Measurements from ENCODE around the gene BRAF.

Gene BRAF

GRCh38 chr7:140689199-140690152, 235.3 kb downstream of the BRAF start:
- no peak for DNase-seq (ENCODE audit: low read depth)
- no peak overlapping the region for H3K4me3 ChIP-seq (replicated peaks; ENCODE audit: low read depth, low read length)
- no peak for TF ChIP-seq CTCF (IDR thresholded peaks at IDR 0.05; ENCODE audit: low read length, missing control alignments)

- no peak for TF ChIP-seq CTCF (IDR thresholded peaks at IDR 0.05; ENCODE audit: low read length, missing control alignments)
- no peak for DNase-seq (ENCODE audit: low read depth)
Measured at GRCh38 chr7:140688341-140688740, 236.4 kb downstream of the BRAF start.

GRCh38 chr7:140686921-140687320, 237.8 kb downstream of the BRAF start:
- no peak for TF ChIP-seq CTCF (IDR thresholded peaks at IDR 0.05; ENCODE audit: low read length, missing control alignments)
- no peak overlapping the region for H3K4me3 ChIP-seq (replicated peaks; ENCODE audit: low read depth, low read length)
- no peak for DNase-seq (ENCODE audit: low read depth)

More at GRCh38 chr7:140688341-140688740, 236.4 kb downstream of the BRAF start:
- H3K4me3 ChIP-seq (replicated peaks; ENCODE audit: low read depth, low read length), result no peak overlapping the region

GRCh38 chr7:140685407-140686087, 239.2 kb downstream of the BRAF start:
- no peak for TF ChIP-seq CTCF (IDR thresholded peaks at IDR 0.05; ENCODE audit: low read length, missing control alignments)
- DNase-seq (ENCODE audit: low read depth), result no peak
- H3K4me3 ChIP-seq (replicated peaks; ENCODE audit: low read depth, low read length), result no peak overlapping the region

- TF ChIP-seq CTCF (IDR thresholded peaks at IDR 0.05; ENCODE audit: low read length, missing control alignments), result no peak
- no peak for DNase-seq (ENCODE audit: low read depth)
- H3K4me3 ChIP-seq (replicated peaks; ENCODE audit: low read depth, low read length), result no peak overlapping the region
Measured at GRCh38 chr7:140684066-140684950, 240.4 kb downstream of the BRAF start.

GRCh38 chr7:140683657-140684056, 241.1 kb downstream of the BRAF start:
- no peak for DNase-seq (ENCODE audit: low read depth)
- no peak for TF ChIP-seq CTCF (IDR thresholded peaks at IDR 0.05; ENCODE audit: low read length, missing control alignments)
- H3K4me3 ChIP-seq (replicated peaks; ENCODE audit: low read depth, low read length), result no peak overlapping the region
